ENCODE measurements around the gene CDCA4.
"Not testable (repeated sequence)": the region's sequence is repeated elsewhere in the genome, so short reads cannot be mapped to it uniquely, and the experiment has no call there.

The CDCA4 gene

DNA sequence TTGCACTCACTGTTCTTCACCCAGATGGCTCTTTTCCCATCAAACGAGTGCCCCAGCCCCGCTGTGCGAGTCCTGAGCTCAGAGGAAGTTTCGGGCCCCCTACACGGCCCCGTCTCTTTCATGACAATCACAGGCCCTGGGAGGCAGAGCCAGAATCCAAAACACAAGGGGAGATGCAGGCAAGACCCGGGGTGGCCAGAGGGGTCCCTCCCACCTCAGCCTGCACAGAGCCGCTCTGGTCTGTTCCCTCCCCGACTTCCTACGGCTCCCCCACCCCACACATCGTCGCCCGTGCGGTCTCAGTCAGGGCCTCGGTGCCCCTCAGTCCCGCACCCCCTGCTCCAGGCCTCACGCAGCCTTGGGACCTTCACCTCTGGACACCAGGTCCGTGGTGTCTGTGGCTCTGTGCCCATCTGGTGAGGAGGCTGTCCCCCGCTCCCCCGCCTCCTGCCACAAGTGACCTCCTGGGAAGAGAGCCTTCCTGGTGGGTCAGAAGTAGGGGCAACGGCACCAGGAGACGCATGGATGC lies 35.5 kb upstream of the CDCA4 start:
- DNase-seq: no peak

DNA sequence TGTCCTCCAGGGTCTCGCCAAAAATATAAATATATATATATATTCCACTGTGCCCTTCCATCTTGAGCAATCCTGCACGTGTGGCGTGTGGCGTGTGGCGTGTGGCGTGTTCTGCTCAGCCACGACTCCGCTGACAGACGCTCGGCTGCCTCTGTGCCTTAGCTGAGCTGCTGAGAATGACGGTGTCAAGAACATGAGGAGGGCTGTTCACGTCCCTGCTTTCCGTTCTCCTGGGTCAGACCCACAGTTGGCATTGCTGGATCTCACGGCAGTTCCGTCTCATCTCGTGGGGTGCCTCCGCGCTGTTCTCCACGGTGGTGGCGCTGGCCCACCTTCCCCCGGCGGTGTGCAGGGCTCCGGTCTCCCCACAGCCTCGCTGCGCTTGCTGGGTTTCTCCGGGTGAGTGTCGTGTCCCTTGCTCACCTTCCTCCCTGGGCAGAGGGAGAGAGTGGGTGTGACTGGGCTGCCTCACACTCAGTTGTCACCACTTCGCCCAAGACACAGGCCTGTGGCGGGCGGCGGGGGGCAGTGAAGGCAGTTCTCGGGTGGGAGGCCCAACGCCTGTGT lies 34.9 kb upstream of the CDCA4 start:
- DNase-seq: no peak

DNA sequence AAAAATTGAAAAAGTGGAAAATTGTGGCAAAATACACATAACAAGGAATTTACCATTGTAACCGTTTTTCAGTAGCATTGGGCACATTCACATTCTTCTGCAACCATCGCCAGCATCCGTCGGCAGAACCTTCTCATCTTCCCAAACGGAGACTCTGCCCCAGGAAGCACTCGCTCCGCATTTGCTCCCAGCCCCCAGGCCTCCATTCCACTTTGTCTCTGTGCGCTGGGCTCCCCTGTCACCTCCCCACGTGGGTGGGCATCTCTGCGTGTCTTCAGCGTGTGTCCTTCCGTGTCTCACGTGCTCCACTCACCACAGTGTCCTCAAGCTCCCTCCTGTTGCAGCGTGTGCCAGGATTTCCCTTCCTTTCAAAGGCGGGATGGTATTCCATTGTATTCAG lies 34.5 kb upstream of the CDCA4 start:
- DNase-seq: no peak

DNA sequence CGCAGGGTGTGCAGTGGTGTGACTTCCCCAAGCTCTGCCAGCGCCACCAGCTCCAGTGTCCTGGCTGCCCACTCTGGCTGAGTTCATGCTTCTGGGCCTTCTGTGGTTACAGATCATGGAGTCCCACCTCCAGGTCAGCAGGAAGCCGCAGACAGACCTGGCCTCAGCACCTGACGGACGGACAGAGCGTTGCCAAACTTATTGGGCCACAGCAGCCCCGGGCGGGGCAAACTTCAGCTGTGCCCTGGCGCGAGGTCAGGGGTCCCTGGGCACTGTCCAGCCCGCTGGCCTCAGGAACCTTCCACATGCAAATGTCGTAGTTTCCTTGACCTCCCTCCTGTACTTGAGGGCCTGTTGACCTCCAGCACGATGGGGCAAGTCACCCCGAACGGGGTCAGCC lies 33.1 kb upstream of the CDCA4 start:
- no peak for DNase-seq

DNA sequence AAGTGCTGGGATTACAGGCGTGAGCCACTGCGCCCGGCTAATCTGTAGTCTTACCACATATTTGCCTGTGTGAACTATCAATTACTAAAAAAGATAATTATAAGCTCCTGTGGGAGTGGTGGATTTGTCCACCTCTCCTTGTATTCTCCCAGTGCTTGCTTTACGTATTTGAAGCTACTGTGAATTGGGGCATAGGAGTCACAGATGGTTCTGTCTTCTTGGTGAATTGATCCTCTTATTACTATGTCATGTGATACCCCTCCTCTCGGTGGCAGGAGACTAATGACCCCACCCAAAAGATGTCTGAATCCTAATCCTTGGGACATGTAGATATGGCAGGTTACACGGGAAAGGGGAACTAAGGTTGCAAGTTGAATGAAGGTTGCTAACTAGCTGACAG lies 32.5 kb upstream of the CDCA4 start:
- no peak for DNase-seq

DNA sequence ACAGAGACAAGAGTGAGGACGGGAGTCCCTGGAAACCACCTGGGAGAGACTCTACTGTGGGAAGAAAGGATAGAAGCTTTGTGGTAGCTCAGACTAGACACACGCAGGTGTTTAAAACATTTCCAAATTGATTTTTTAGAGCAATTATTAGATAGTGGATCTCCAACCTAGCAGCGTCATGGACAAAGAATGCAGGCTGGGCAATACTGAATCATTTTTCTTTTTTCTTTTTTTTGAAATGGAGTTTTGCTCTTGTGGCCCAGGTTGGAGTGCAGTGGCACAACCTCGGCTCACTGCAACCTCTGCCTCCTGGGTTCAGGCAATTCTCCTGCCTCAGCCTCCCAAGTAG lies 31.2 kb upstream of the CDCA4 start:
- no peak for DNase-seq

DNA sequence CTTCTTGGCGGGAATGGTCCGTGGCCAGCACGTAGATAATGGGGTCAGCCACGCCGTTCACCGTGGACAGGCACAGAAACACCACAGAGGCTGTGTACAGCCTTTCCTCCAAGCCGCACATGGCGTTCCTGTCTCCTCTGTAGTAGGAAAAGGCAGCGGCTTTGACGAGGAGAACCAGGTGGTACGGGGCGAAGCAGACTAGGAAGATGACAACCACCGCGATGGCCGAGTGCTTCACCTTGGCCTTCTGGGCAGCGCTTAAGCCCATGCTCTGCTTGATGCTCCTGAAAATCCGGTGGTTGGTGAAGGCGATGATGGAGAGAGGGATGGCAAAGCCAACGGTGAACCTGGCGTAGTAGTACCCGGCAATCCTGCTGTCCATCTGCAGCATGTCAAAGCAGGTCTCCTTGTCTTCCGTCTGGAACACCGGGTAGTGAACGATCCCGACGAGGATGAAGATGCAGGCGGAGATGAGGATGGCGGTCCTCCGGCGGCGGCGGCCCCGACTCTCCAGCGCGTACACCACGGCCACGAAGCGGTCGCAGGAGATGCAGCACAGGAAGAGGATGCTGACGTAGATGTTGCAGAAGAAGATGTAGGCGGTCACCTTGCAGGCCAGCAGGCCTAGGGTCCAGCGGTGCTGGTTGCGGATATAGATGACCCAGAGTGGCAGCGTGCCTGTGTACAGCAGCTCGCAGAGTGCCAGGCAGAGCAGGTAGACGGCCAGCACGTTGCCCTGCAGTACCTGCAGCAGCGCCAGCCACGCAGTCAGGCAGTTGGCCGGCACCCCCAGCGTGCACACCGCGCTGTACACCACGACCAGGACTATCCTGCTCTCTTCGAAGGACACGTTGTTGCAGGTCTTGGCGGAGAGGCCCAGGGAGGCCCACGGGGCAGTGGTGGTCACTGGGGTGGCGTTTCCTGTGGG lies 30.6 kb upstream of the CDCA4 start:
- no peak for DNase-seq

DNA sequence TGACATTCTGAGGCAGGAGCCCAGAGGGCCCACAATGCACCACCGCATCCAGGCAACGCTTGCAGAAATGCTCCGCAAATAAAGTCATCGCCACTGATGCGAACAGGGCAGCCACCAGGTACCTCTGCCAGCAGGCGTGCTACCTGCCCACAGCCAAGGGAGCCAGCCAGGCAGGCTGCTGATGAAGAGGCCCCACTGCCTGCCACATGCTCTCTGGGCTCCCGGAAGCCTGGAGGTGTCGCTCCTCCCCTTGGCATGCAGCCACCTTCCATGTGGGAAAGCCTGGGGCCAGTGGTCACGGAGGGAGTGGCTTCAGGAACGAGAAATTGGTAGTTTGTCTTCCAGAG lies 29.6 kb upstream of the CDCA4 start:
- DNase-seq: no peak

DNA sequence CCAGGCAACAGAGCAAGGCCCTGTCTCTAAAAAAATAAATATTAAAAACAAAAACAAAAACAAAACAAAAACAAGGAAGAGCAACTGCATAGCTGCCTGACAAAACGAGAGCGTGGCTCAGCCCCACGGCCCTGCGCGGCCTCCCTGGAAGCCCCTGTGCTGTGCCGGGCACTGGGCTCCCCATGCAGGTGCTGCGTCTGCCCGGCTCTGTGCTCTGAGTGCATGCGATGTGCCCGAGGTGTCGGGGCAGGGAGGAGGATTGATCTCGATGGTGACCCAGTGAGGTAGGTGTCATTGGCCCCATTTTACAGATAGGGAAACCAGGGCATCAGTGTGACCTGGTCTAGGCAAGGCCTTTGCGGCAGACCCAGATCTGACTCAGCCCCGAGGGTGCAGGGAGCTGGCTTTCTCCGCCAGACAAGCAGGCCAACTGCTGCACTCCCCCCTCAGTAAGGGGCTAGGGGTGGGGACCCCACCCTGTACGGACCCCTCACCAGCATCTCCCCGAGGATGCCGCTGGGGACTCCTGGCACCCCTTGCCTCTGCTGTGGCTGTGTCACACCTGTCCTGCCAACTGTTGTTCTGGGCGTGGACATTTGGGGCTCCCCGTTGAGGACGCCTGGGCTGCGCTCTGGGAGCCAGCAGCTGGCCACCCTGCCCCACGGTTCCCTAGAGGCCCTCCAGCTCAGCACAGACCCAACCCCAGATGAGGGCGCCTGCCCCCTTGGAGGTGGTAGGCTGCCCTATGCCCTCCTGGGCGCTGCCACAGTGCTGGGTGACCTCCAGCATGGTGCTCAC lies 29.1 kb upstream of the CDCA4 start:
- no peak for DNase-seq

DNA sequence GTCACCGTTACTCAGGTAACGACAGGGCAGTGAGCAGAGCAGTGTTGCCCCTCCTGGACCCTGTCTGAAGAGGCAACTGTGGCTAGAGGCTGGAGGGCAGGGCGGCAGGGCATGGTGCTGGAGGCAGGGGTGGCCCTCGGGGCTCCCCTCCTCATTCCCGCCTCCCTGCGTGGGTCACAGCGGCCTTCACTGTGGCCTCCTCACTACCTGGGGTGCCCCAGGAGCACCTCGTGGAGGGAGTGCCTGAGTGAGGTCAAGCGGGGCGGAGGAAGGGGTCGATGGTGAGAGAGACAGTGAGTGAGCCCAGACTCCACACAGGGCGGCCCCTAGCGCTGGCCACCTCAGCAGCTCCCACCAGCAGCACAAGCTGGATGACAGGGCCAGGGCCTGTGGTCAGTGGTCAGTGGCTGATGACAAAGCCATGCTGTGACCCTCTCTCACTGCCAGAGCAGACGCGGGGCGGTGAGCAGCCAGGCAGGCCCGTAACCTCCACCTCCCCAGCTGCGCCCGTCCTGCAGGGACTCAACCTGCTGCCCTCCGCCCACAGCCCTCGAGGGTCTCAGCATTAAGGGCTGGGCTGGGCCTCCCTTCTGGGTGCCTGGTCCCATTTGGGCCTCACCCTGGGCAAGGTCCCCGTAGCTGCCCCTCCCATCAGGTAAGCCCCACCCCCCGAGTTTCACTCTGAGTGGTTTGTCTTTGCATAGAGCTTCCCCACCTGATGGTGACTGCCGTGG lies 26.6 kb upstream of the CDCA4 start:
- no peak for DNase-seq

DNA sequence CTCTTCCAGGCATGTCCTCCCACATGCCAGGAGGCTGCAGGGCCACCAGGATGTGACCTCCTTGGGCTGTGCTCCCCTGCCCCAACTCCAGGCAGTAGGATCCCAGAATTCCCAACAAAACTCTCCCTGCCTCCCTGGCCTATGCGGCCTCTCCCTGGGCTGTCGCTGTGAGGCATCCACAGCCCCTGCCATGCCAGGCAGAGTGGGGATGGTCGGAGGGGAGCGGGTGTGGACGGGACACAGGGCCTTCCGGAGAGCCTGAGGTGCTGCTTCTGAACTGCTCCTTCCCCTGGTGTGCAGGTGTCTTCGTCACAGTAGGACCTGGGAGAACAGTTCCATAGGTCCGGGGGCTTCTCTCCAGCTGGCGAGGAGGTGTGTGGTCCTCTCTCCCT lies 26.0 kb upstream of the CDCA4 start:
- no peak for DNase-seq

DNA sequence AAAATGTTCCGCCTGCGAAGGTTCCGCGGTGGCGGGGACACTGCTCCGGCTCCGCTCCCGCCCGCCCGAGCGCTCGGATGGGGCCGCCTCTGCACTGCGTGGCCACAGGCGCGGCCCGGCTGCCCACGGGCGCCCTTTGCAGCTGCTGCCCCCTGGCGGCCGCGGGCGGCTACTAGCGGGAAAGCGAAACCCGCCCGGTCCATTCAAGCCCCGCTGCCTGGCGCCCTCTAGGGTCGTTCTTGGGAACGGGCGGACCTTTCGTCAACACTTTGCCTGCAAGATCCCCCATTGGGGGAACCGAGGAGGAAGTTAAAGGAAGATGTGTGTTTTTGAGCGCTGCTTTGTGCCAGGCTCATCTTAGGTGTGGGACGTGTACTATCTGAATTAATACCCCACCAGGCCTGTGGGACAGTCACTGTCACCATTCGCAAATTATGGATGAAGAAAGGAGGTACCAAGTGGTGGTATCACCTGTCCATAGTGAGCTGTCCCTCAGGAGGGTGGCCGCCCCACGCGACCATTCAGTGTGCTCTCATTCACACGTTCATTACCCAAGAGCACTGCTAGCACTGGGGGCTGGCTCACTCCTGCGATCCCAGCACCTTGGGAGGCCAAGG lies 24.9 kb upstream of the CDCA4 start:
- DNase-seq: peak; percentile 90

DNA sequence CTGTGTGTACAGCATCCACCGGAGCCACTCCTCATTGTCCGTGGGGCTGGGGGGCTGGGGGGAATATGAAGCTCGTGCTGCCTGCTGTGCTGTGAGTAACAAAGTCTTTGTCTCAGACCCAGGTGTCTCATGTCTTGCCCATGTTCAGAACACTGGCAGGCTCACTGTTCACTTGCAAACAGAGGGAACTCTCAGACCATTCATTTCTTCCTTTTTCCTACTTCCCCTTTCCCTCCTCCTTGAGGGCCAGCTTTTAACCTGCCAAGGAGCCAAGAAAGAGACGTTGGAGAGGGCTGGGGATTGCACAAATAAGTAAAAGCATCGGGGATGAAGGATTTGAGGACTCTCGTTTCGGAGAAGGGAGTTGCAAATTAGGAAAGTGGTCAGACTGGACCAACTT lies 22.8 kb upstream of the CDCA4 start:
- DNase-seq: no peak

DNA sequence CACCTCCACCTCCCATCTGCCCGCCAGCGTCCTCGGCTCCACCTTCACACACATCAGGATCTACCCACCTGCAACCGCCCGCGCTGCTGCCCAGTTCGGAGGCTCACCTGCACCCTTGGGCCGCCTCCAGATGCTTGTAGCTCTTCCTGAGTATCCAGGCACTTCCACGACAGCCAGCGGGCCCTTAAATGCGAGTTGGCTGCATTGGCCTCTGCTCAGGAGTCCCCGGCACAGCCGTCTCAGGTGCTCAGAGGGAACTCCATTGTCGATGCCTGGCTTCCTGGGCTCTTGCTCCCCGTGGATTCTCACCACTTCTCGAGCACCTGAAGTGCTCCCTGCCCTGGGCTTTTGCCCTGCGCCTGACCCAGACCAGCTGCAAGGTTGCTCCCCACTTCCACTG lies 21.9 kb upstream of the CDCA4 start:
- no peak for DNase-seq

DNA sequence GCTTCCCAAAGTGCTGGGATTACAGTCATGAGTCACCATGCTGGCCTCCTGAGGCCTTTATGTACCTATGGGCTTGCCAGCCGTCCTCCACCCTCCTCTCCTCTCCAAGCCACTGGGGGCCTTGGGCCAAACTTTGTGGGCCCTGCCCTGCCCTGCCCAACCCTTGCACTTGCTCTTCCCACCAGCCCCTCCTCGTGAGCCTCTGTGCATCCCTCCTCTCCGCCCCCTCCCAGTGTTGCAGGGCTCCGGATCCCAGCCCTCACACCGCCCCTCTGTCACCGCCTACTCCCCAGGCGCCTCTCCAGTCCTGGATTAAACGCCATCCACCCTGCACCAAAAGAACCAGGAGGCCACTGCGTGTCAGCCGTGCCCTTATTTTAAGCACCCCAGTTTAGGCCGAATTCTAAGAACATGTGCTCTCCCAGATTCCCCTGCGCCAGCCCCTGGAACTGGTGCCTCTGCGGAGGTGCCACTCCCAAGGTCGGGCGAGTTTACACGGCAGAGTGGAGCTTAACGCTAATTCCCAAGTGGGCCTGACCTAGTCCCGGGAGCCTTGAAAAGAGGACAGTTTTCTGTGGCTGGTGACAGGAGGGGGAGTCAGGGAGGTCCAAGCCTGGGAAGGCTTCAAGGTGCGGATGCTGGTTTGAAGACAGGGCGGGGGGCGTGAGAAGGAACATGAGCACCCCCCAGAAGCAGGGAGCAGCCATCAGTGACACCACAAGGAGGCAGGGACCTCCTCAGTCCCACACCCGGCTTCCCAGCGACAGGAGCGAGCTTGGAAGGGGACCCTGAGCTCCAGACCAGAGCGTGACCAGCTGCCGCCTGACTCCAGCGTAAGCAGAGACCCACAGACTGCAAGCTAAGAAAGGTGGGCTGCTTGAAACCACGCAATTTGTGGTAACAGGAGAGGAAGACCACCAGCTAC lies 21.2 kb upstream of the CDCA4 start:
- no peak for DNase-seq

DNA sequence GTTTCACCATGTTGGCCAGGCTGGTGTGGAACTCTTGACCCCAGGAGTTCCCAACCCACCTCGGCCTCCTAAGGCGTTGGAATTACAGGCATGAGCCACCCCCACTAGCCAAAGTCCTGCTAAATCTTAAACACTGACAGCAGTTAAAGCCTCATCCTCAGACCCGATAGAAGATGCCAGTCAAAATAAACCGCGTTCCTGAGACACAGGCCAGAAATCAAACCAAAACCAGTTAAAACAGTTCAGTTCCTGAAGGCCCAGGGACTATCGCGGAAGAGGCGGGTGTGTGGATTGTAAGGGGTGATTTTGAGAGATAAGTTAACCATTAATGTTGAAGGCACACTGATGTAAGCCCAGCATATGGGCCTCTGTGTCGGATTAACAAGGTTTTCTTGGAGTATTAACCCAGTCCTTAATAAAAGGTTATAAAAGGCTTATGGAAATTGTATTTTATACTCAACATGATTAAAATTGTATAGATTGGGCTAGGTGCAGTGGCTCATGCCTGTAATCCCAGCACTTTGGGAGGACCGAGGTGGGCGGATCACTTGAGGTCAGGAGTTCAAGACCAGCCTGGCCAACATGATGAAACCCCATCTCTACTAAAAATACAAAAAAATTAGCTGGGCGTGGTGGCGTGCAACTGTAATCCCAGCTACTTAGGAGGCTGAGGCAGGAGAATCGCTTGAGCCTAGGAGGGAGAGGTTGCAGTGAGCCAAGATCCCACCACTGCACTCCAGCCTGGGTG lies 18.7 kb upstream of the CDCA4 start:
- DNase-seq: no peak

DNA sequence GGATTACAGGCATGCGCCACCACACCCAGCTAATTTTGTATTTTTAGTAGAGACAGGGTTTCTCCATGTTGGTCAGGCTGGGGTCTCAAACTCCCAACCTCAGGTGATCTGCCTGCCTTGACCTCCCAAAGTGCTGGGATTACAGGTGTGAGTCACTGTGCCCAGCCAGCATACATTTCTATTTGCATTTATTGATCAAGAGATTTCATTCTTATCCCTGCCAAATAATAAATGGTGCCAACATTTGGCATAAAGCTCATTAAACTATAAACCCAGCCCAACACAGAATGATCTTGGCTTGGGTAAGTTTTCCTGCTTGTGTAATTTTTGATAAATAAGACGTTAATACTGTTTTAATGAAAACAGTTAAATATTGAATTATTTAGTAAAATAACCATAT lies 14.7 kb upstream of the CDCA4 start:
- not testable (repeated sequence) for DNase-seq

DNA sequence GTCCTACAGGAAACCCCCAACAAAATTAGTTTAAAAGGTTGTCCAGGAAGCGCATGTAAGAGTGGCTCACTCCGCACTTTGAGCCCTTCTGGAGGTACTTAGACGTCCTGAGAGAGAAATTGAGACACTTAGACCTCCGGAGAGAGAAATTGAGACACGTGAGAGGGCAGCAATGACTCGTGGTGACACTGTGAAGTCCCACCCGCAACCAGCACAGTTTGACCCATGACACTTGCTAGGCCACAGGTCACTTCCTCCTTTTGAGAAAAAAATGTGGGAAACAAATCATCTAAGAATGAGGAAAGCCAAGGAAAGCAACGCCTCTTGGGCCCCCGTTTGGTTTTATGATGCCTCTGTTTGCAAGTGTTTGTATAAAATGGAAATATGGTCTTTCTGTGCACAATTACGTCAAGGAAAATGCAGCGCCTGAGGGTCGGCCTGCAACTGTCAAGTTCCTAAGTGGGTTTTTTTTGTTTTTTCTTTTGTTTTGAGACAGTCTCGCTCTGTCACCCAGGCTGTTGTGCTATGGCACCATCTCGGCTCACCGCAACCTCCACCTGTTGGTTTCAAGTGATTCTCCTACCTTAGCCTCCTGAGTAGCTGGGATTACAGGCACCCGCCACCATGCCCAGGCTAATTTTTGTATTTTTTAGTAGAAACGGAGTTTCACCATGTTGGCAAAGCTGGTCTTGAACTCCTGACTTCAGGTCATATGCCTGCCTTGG lies 13.6 kb upstream of the CDCA4 start:
- no peak for DNase-seq

DNA sequence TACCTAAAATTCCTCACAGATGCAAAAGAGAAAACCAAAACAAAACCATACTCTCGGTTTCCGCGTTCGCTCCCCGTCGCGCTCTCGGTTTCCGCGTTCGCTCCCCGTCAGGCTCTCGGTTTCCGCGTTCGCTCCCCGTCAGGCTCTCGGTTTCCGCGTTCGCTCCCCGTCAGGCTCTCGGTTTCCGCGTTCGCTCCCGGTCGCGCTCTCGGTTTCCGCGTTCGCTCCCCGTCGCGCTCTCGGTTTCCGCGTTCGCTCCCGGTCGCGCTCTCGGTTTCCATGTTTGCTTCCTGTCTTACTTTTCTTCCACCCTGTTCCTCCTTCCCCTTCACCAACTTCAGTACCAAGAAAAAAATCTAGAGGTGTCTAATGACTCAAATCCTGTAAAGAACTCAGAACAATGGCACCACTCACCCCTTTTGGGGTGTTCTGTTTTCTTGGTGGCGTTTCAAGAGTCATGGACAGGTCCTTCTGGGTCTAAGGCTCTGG lies 12.6 kb upstream of the CDCA4 start:
- DNase-seq: not testable (repeated sequence)

DNA sequence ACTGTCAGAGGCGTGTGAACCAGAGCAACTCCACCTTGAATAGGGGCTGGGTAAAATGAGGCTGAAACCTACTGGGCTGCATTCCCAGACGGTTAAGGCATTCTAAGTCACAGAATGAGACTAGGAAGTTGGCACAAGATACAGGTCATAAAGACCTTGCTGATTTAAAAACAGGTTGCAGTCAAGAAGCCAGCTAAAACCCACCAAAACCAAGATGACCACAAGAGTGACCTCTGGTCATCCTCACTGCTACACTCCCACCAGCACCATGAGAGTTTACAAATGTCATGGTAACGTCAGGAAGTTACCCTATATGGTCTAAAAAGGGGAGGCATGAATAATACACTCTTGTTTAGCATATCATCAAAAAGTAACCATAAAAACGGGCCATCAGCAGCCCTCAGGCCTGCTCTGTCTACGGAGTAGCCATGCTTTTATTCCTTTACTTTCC lies 11.6 kb upstream of the CDCA4 start:
- DNase-seq: not testable (repeated sequence)

Data from activated CD4-positive, alpha-beta T cell treated with anti-CD3 and anti-CD28 coated beads for 1 hour (primary cell).